ENCODE data around the gene FIG4. TPM values are rescaled to one million over a fixed set of nuclear protein-coding genes. Genes with fewer than 3 reads are reported as not detected.
A peak's percentile ranks its signal among the peaks of the same experiment; 100 is the strongest.

FIG4 gene
- total and polyA plus RNA-seq, 2 of the 13 experiments (the other 11 are each of a cell fraction or from before 2014, with no cell fraction given) = 5.5 to 7.9 TPM

DNA sequence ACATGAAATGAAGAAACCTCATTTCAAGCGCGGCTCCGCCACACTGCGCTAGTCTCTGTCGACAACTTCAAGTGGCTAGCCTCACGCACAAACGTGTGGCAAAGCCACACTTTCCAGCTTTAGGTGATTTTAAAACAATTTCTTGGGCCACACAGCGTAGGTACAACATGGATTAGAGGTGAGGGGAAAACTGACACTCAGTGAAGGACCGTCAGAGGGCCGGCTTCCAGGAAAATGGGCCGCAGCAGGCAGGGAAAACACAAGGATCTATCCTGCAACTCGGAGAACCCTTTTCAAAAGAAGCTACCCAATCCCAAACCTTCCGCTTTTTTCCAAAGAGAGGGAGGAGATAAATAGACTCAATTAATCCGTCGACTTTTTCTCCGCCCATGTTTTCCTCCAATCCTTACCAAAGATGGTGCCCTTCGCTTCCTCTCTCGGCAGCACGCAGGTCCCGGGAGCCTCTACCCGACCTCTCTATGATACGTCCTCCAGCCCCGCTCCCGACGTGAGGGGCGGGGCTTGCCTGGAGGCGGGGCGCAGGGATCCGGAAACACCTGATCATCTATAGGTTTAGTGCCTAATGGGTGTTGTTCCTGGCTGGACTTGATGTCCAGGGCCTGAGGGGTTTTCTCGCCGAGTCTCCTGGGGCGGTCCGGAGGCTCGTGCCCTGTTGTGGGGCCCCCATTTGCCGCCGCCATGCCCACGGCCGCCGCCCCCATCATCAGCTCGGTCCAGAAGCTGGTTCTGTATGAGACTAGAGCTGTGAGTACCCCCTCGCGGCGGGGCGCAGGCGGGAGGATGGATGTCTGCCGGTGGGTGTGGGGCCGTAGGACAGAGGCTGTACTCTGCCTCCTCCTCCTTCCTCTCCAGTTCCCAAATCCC, at the start of gene FIG4, which contains the start of gene AK9 (continued):
- TF ChIP-seq, protein P1, sequence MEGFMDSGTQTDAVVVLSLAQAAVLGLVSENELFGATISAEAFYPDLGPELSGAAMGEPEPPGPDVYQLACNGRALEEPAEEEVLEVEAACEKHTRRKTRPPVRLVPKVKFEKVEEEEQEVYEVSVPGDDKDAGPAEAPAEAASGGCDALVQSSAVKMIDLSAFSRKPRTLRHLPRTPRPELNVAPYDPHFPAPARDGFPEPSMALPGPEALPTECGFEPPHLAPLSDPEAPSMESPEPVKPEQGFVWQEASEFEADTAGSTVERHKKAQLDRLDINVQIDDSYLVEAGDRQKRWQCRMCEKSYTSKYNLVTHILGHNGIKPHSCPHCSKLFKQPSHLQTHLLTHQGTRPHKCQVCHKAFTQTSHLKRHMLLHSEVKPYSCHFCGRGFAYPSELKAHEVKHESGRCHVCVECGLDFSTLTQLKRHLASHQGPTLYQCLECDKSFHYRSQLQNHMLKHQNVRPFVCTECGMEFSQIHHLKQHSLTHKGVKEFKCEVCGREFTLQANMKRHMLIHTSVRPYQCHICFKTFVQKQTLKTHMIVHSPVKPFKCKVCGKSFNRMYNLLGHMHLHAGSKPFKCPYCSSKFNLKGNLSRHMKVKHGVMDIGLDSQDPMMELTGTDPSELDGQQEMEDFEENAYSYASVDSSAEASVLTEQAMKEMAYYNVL (CRISPR knock-in tag; IDR thresholded peaks at IDR 0.05; ENCODE audit: borderline replicate concordance) = no peak
- TF ChIP-seq NR2C2 (CRISPR knock-in tag; IDR thresholded peaks at IDR 0.05; ENCODE audit: borderline replicate concordance) = peak; percentile 68
- TF ChIP-seq RFX3 (CRISPR knock-in tag; IDR thresholded peaks at IDR 0.05) = no peak
- no peak; the same call in 1 of the 2 replicates for TF ChIP-seq SNAPC2 (CRISPR knock-in tag; IDR thresholded peaks at IDR 0.05)
- TF ChIP-seq HCFC1 (IDR thresholded peaks at IDR 0.05; ENCODE audit: low read depth, low read length) = peak; percentile 49; the same call in 1 of the 2 replicates
- TF ChIP-seq ZNF142 (CRISPR knock-in tag; IDR thresholded peaks at IDR 0.05) = no peak
- 0 out of 2 replicates have a peak, but pooled peaks have one; percentile 38 for TF ChIP-seq ZNF263 (CRISPR knock-in tag; IDR thresholded peaks at IDR 0.05)
- no peak for TF ChIP-seq GFI1 (CRISPR knock-in tag; IDR thresholded peaks at IDR 0.05; ENCODE audit: borderline replicate concordance)
- TF ChIP-seq HNRNPL (IDR thresholded peaks at IDR 0.05; ENCODE audit: low read depth, low read length) = no peak
- TF ChIP-seq ZNF18 (CRISPR knock-in tag; IDR thresholded peaks at IDR 0.05; ENCODE audit: insufficient replicate concordance) = no peak
- TF ChIP-seq KLF9 (CRISPR knock-in tag; IDR thresholded peaks at IDR 0.05; ENCODE audit: low read depth) = no peak
- TF ChIP-seq NCOA5 (CRISPR knock-in tag; IDR thresholded peaks at IDR 0.05) = no peak
- TF ChIP-seq, protein P2, sequence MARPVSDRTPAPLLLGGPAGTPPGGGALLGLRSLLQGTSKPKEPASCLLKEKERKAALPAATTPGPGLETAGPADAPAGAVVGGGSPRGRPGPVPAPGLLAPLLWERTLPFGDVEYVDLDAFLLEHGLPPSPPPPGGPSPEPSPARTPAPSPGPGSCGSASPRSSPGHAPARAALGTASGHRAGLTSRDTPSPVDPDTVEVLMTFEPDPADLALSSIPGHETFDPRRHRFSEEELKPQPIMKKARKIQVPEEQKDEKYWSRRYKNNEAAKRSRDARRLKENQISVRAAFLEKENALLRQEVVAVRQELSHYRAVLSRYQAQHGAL (CRISPR knock-in tag; IDR thresholded peaks at IDR 0.05; ENCODE audit: not compliant biosample characterization) = no peak
- no peak for TF ChIP-seq ZNF143 (CRISPR knock-in tag; IDR thresholded peaks at IDR 0.05)
- peak; percentile 100 for TF ChIP-seq ZNF574 (CRISPR knock-in tag; IDR thresholded peaks at IDR 0.05)

Measured in HepG2 (cell line).